HS-5 (cell line): ENCODE measurements around the gene NMB.

Source experiments
- DNase-seq: peaks from one replicate; pipeline ENCODE4 v3.0.0-alpha.2; 2012; ENCODE audit warnings: low read depth

The NMB gene

GRCh38 chr15:84611631-84612030, 46.4 kb downstream of the NMB start:
- no peak for DNase-seq

GRCh38 chr15:84609818-84610525, 48.0 kb downstream of the NMB start:
- DNase-seq = no peak

GRCh38 chr15:84608707-84609284, 49.2 kb downstream of the NMB start:
- no peak for DNase-seq

GRCh38 chr15:84606653-84607120, 51.3 kb downstream of the NMB start:
- DNase-seq = no peak

GRCh38 chr15:84605554-84605882, 52.5 kb downstream of the NMB start:
- DNase-seq = no peak
